SK-N-DZ (cell line): ENCODE measurements around the gene PEAK3.

Experiments used
- DNase-seq: peaks from one replicate; pipeline ENCODE4 v3.0.0-alpha.2; 2015; ENCODE audit warnings: low spot score
- small RNA-seq, 2 experiments: library from RNA; depleted of rRNA; stranded (forward); fragments of <200 nt; gene quantifications; one replicate each; pipeline ENCODE3, GENCODE V24; 2014

PEAK3 gene

DNA sequence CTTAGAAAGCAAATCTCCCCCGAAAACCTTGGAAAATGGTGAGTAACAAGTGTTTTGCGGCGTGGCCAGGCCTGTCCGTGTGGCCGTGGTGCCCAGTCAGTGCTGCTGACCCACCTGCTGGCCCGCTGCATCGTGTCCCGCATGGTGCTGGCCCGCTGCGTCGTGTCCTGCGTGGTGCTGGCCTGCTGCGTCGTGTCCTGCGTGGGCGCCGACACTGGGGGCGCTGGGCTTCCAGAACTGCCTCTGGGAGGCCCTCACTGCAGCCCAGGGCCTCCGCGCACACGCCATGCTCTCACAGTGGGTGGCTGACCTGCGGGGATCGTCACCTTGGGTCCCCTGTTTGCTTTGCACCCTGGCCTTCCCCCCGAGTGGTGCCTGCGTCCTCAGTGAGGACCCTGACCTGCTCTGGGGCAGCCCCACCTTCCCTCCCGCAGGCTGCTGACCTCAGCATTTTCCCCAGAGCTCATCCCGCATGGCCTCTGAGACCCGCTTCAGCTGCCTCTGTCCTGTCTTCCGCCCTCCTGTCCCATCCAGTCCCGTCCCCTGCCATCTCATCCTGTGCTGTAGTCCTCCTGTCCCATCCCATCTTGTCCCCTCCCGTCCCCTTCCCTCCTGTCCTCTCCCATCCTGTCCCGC, 56.4 kb downstream of the PEAK3 start:
- DNase-seq = no peak

DNA sequence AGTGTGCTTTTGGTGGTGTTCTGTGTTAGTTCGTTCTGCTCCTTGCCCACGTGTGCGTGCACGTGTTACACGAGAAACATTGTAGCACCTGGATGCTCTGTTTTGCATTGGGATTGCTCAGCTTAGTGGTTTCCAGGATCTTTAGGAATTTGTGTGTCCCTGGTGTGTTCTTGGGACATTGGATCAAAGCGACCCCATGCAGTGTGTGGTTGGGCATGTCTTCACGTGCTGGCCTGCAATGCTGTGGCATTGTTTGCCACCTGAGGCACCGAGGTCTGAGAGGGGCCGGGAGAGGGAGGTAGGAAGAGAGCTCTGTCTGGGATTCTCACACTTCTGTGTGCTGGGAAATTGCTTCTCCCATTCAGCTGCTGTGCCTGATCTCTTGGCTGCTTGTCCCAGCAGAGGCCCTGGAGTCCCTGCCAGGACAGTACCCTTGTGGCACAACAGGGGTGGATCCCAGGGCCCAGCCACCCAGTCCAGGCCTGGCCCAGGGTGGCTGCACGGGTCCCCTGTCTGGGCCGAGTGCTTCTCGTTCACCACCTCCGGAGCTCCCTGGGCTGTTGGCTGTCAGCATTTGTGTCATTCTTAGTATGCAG, 57.1 kb downstream of the PEAK3 start:
- DNase-seq = no peak

Small RNA genes within 50 kb of the gene (small RNA-seq; reads per million reads assigned to genes)
- gene MIR1227 = 0 to 0.04 reads per million in 2 experiments
